DND-41 (cell line): ENCODE data around the gene TGM6.

Source experiments
- ATAC-seq: fragments of 200-7000 bp; cut with Tn5 transposase; 3 replicates; pipeline ENCODE4 v1.9.1; 2021; ENCODE audit warnings: low read depth; ENCODE audit not compliant: insufficient read depth
- DNase-seq: peaks from one replicate; pipeline ENCODE4 v3.0.0-alpha.2; 2020
- H2AFZ ChIP-seq: 2 replicates; pipeline ENCODE4 v1.6.0; 2012; ENCODE audit warnings: low read depth, low read length
- H3K27ac ChIP-seq: 2 replicates; pipeline ENCODE4 v1.5.1; 2012; ENCODE audit warnings: low read length, inconsistent platforms
- H3K27me3 ChIP-seq: fragments of 200-600 bp; sonication (generic); 2 replicates; pipeline ENCODE4 v1.6.0; 2012; ENCODE audit warnings: low read length, mild to moderate bottlenecking, inconsistent platforms; ENCODE audit not compliant: insufficient read depth, poor library complexity
- H3K36me3 ChIP-seq: 2 replicates; pipeline ENCODE4 v1.5.1; 2012; ENCODE audit warnings: low read length, inconsistent platforms; ENCODE audit not compliant: insufficient read depth
- H3K4me1 ChIP-seq: 2 replicates; pipeline ENCODE4 v1.5.1; 2012; ENCODE audit warnings: mild to moderate bottlenecking, low read length; ENCODE audit not compliant: insufficient read depth
- H3K4me2 ChIP-seq: 2 replicates; pipeline ENCODE4 v1.6.0; 2012; ENCODE audit warnings: mild to moderate bottlenecking, moderate library complexity, low read length, inconsistent platforms; ENCODE audit not compliant: insufficient read depth
- H3K4me3 ChIP-seq, 2 experiments: fragments of 200-600 bp in 1 of 2; shearing (Covaris generic) in 1 of 2; 2 replicates each; pipeline ENCODE4 v1.5.1; 2012 to 2016; ENCODE audit warnings: inconsistent platforms in 2 of 2, low read length in 2 of 2, mild to moderate bottlenecking in 2 of 2, low read depth in 1 of 2, moderate library complexity in 1 of 2
- H3K79me2 ChIP-seq: 2 replicates; pipeline ENCODE4 v1.6.0; 2012; ENCODE audit warnings: low read length, inconsistent platforms; ENCODE audit not compliant: insufficient read depth
- H3K9ac ChIP-seq: 2 replicates; pipeline ENCODE4 v1.6.0; 2012; ENCODE audit warnings: low read depth, mild to moderate bottlenecking, inconsistent platforms, low read length, moderate library complexity
- H3K9me3 ChIP-seq: 2 replicates; pipeline ENCODE4 v1.5.1; 2012; ENCODE audit warnings: low read length, moderate library complexity, mild to moderate bottlenecking, inconsistent platforms; ENCODE audit not compliant: insufficient read depth, severe bottlenecking
- H4K20me1 ChIP-seq: 2 replicates; pipeline ENCODE4 v1.6.0; 2012; ENCODE audit warnings: low read length; ENCODE audit not compliant: insufficient read depth
- EZH2 ChIP-seq: IDR thresholded peaks from 3 replicates; pipeline ENCODE4 v1.6.1; 2012; ENCODE audit warnings: borderline replicate concordance, low read depth, mild to moderate bottlenecking, moderate library complexity, low read length, inconsistent platforms; ENCODE audit not compliant: severe bottlenecking
- TF ChIP-seq, protein P1 (sequence below): IDR thresholded peaks from 2 replicates; pipeline ENCODE4 v1.5.1; 2012; ENCODE audit warnings: borderline replicate concordance, low read length, moderate library complexity, mild to moderate bottlenecking; ENCODE audit not compliant: poor library complexity, severe bottlenecking; ENCODE audit errors: extremely low read depth

TGM6 gene

DNA sequence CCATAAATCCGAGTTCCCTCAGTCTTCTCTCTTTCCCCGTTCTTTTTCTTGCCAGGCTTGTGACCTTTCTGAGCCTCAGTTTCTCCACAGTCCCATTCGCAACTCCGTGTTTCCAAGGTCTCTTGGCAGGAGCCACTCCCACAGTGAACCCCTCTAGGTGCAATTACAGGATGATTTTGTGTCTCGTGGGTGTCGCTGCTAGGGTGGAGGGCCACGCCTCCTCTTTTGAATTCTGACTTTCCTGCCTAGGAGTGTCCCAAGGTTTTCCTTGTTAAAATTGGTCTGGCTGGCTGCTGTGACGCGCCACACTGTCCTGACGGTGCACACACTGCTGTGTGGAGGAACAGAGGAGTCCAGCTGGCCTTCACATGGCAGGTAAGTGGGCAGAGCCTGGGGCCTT is at the start of gene TGM6:
Gene TGM6, plus strand, starts transcription at position 301 of the 400 bp plus-strand sequence. Its CDS starts 68 bp downstream, at position 369.
- Histone ChIP-seq H3K4me1 (peaks cover 18% of the 10 kb centered on the region), H3K4me3 (no peak within 1 kb of the TSS), H3K9ac (no peak within 1 kb of the TSS), H4K20me1 (peaks cover 33% of the 10 kb centered on the region), H3K27me3 (peaks cover 28% of the 10 kb centered on the region), H3K79me2 (no peaks in the 10 kb centered on the region), H3K27ac (no peak within 1 kb of the TSS), H3K36me3 (no peaks in the 10 kb centered on the region), H3K4me2 (peak within 1 kb of the TSS; percentile 35; the same call in 1 of the 2 replicates), H2AFZ (no peak within 1 kb of the TSS), H3K9me3 (no peaks in the 10 kb centered on the region)
- ATAC-seq: no peak
- no peak for DNase-seq
- TF ChIP-seq, protein P1, sequence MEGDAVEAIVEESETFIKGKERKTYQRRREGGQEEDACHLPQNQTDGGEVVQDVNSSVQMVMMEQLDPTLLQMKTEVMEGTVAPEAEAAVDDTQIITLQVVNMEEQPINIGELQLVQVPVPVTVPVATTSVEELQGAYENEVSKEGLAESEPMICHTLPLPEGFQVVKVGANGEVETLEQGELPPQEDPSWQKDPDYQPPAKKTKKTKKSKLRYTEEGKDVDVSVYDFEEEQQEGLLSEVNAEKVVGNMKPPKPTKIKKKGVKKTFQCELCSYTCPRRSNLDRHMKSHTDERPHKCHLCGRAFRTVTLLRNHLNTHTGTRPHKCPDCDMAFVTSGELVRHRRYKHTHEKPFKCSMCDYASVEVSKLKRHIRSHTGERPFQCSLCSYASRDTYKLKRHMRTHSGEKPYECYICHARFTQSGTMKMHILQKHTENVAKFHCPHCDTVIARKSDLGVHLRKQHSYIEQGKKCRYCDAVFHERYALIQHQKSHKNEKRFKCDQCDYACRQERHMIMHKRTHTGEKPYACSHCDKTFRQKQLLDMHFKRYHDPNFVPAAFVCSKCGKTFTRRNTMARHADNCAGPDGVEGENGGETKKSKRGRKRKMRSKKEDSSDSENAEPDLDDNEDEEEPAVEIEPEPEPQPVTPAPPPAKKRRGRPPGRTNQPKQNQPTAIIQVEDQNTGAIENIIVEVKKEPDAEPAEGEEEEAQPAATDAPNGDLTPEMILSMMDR: no peak
- no peak for TF ChIP-seq EZH2

DNA sequence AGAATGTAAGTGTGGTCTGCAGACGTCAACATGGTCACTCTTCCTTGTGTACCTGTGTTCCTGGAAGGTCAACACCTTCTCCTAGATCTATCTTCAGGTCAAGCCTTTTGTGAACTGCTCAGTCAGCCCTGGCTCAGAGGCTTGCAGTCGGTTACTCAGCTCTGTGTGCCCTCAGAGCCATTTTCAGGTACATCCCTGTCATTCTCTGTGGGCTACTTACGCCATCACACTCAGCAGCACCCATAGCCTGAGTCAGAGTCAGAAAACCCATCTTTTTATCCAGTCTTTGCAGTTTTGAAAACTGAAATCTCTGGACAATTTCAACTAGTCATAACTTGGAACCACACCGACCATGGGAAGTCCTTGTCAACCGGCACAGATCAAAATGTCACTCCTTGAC is 49.6 kb upstream of the TGM6 start:
- H3K4me3 ChIP-seq: no peak overlapping the region

DNA sequence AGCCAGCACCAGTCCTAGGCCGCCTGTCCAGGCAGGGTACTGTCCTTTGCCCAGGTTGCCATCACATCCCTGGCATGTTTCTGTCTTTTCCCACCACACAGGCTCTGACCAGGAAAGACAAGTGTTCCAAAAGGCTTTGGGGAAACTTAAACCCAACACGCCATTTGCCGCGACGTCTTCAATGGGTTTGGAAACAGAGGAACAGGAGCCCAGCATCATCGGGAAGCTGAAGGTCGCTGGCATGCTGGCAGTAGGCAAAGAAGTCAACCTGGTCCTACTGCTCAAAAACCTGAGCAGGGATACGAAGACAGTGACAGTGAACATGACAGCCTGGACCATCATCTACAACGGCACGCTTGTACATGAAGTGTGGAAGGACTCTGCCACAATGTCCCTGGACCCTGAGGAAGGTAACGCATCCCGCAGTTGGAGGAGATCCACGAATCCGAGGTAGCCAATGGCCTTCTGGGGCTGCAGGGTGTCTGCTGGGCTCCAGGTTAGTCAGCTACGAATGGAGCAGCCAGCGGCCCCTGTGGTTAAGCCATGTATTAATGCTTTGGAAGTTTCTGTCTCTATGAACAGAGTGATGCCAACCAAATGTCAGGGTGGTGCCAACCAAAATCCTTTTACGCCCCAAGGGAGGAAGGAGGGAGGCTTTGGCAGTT is 48.7 kb upstream of the TGM6 start:
- no peaks in the 10 kb centered on the region for H3K36me3 ChIP-seq
- no peak overlapping the region for H3K4me2 ChIP-seq
- H3K4me3 ChIP-seq: no peak overlapping the region
- ATAC-seq (no peak), DNase-seq (no peak)
- TF ChIP-seq, protein P1: no peak
- TF ChIP-seq EZH2: no peak
- H3K79me2 ChIP-seq: no peaks in the 10 kb centered on the region
- no peaks in the 10 kb centered on the region for H3K4me1 ChIP-seq
- H2AFZ ChIP-seq: no peak overlapping the region
- H3K27ac ChIP-seq: no peak overlapping the region
- peaks cover 3% of the 10 kb centered on the region; the same call in 1 of the 2 replicates for H4K20me1 ChIP-seq
- peaks cover 8% of the 10 kb centered on the region for H3K27me3 ChIP-seq
- H3K9ac ChIP-seq: no peak overlapping the region
- no peaks in the 10 kb centered on the region for H3K9me3 ChIP-seq

More for the DNA sequence above, 49.6 kb upstream of the TGM6 start:
- Histone ChIP-seq H3K79me2 (no peaks in the 10 kb centered on the region), H2AFZ (no peak overlapping the region), H3K9me3 (no peaks in the 10 kb centered on the region), H3K27ac (no peak overlapping the region), H3K9ac (no peak overlapping the region), H3K4me2 (no peak overlapping the region), H3K27me3 (peaks cover 8% of the 10 kb centered on the region), H3K36me3 (no peaks in the 10 kb centered on the region), H4K20me1 (0 out of 2 replicates have a peak, but pooled peaks cover 3% of the 10 kb centered on the region), H3K4me1 (no peaks in the 10 kb centered on the region)
- TF ChIP-seq, protein P1: no peak
- TF ChIP-seq EZH2: no peak
- no peak for DNase-seq
- ATAC-seq: no peak
